GM12878 (cell line): ENCODE results near the gene DCAF15. TPM values are rescaled to one million over a fixed set of nuclear protein-coding genes. Genes with fewer than 3 reads are reported as not detected.

Source experiments
- ATAC-seq: fragments of 200-7000 bp; cut with Tn5 transposase; 3 replicates; pipeline ENCODE4 v1.9.1; 2020; ENCODE audit warnings: mild to moderate bottlenecking, moderate library complexity
- BruUV-seq: library from RNA; stranded (reverse); fragments of 400-500 nt; replicated peaks from 2 replicates; lab custom pipeline; 2021; lab: Mats Ljungman, UMichigan
- CTCF ChIA-PET: fragments of 300-600 bp; sonication (Branson Sonifier 250); formaldehyde crosslinking; extraction: SDS; loops from one replicate; lab custom pipeline; 2021; ENCODE audit warnings: inconsistent platforms; lab: Yijun Ruan, JAX
- POLR2A ChIA-PET: fragments of 350-600 bp; formaldehyde crosslinking; extraction: SDS; loops from one replicate; lab custom pipeline; 2021; ENCODE audit warnings: inconsistent platforms; lab: Charles Lee
- RAD21 ChIA-PET: fragments of 300-600 bp; sonication (Branson Sonifier 250); formaldehyde crosslinking; loops from one replicate; lab custom pipeline; 2023; ENCODE audit warnings: antibody characterized with exemption; ENCODE audit not compliant: unreplicated experiment; lab: Charles Lee
- SMC1A ChIA-PET: fragments of 300-600 bp; sonication (Branson Sonifier 250); formaldehyde crosslinking; loops from one replicate; lab custom pipeline; 2023; ENCODE audit not compliant: unreplicated experiment, uncharacterized antibody; lab: Charles Lee
- DNase-seq: peaks from one replicate; pipeline ENCODE4 v3.0.0-alpha.2; 2011; ENCODE audit warnings: low read depth, low spot score
- FAIRE-seq: peaks from 3 replicates; lab custom pipeline; 2011; peaks lifted over from hg19 to GRCh38; lab: Jason Lieb, UNC
- H2AFZ ChIP-seq: 2 replicates; pipeline ENCODE4 v1.6.0; 2011; ENCODE audit warnings: low read depth, low read length, control low read depth; ENCODE audit not compliant: control insufficient read depth
- H3K27ac ChIP-seq: 2 replicates; pipeline ENCODE4 v1.5.1; 2011; ENCODE audit warnings: control low read depth; ENCODE audit not compliant: control insufficient read depth, insufficient read depth
- H3K27me3 ChIP-seq, 2 experiments: replicated peaks in 1 of 2; 2 replicates each; pipeline versions ENCODE4 v1.6.0 to v1.6.1; 2011; ENCODE audit warnings: low read length in 1 of 2; ENCODE audit not compliant: control insufficient read depth in 2 of 2, insufficient read depth in 2 of 2
- H3K36me3 ChIP-seq, 2 experiments: 2 replicates each; pipeline ENCODE4 v1.5.1; 2011; ENCODE audit warnings: low read length in 1 of 2; ENCODE audit not compliant: control insufficient read depth in 2 of 2, insufficient read depth in 2 of 2
- H3K4me1 ChIP-seq: 2 replicates; pipeline ENCODE4 v1.6.1; 2011; ENCODE audit warnings: mild to moderate bottlenecking, low read length, moderate library complexity, mixed read lengths; ENCODE audit not compliant: control insufficient read depth, insufficient read depth
- H3K4me2 ChIP-seq: 2 replicates; pipeline ENCODE4 v1.6.0; 2011; ENCODE audit warnings: control low read depth; ENCODE audit not compliant: control insufficient read depth, insufficient read depth
- H3K4me3 ChIP-seq: fragments of 200-600 bp; sonication (generic); 2 replicates; pipeline ENCODE4 v1.5.1; 2016
- H3K79me2 ChIP-seq: 2 replicates; pipeline ENCODE4 v1.6.0; 2011; ENCODE audit warnings: low read length; ENCODE audit not compliant: control insufficient read depth, insufficient read depth
- H3K9ac ChIP-seq: 2 replicates; pipeline ENCODE4 v1.8.0; 2011; ENCODE audit warnings: low read length, control low read depth, mixed read lengths; ENCODE audit not compliant: control insufficient read depth, insufficient read depth
- H3K9me3 ChIP-seq: replicated peaks from 3 replicates; pipeline ENCODE4 v1.5.1; 2011; ENCODE audit warnings: mild to moderate bottlenecking, low read length; ENCODE audit not compliant: control insufficient read depth, insufficient read depth
- H4K20me1 ChIP-seq: 2 replicates; pipeline ENCODE4 v1.6.0; 2011; ENCODE audit not compliant: control insufficient read depth, insufficient read depth
- CBX3 ChIP-seq: fragments of 200-600 bp; sonication (generic); IDR thresholded peaks from 2 replicates; pipeline ENCODE4 v1.6.1; 2016; ENCODE audit warnings: low read depth, borderline replicate concordance
- IKZF1 ChIP-seq: fragments of 450-650 bp; conservative IDR thresholded peaks from 2 replicates; pipeline ENCODE4 v1.6.1; 2017; ENCODE audit warnings: antibody characterized with exemption, mild to moderate bottlenecking
- IRF3 ChIP-seq: fragments of 450-650 bp; IDR thresholded peaks from 2 replicates; pipeline ENCODE4 v1.6.1; 2014; ENCODE audit warnings: mild to moderate bottlenecking
- LARP7 ChIP-seq: fragments of 450-650 bp; IDR thresholded peaks from 2 replicates; pipeline ENCODE4 v1.6.1; 2017; ENCODE audit warnings: mild to moderate bottlenecking
- MTA2 ChIP-seq: fragments of 450-650 bp; IDR thresholded peaks from 2 replicates; pipeline ENCODE4 v1.6.1; 2016; ENCODE audit warnings: low read depth, mild to moderate bottlenecking, moderate library complexity
- NBN ChIP-seq: fragments of 450-650 bp; IDR thresholded peaks from 2 replicates; pipeline ENCODE4 v1.6.1; 2016
- PRDM15 ChIP-seq: fragments of 450-650 bp; formaldehyde crosslinking; IDR thresholded peaks from 2 replicates; pipeline ENCODE4 v1.4.0; 2020; ENCODE audit warnings: mild to moderate bottlenecking, moderate library complexity
- RBBP5 ChIP-seq: fragments of 200-600 bp; sonication (generic); conservative IDR thresholded peaks from 2 replicates; pipeline ENCODE4 v1.6.1; 2016
- RUNX3 ChIP-seq: IDR thresholded peaks from 2 replicates; pipeline ENCODE4 v1.6.1; 2012; ENCODE audit warnings: low read length, inconsistent platforms
- SKIL ChIP-seq: fragments of 450-650 bp; IDR thresholded peaks from 2 replicates; pipeline ENCODE4 v1.6.1; 2017; ENCODE audit warnings: mild to moderate bottlenecking, low read depth, inconsistent platforms; ENCODE audit not compliant: poor library complexity, severe bottlenecking
- USF2 ChIP-seq: IDR thresholded peaks from 2 replicates; pipeline ENCODE4 v1.6.1; 2011; ENCODE audit warnings: low read depth, low read length, improper control_type of control experiment, borderline replicate concordance
- WGBS: methylation state at CpG from one replicate; pipeline ENCODE4 v1.1.6; 2016; ENCODE audit warnings: low lambda C conversion rate; ENCODE audit not compliant: insufficient replicate concordance, insufficient coverage; ENCODE audit errors: missing lambda C conversion rate; 5-methylcytosine and 5-hydroxymethylcytosine counted together
- in situ Hi-C: fragments of 300-500 bp; cut with MboI; formaldehyde crosslinking; loops from 9 replicates; pipeline ENCODE4 v1.14.3; 2018; ENCODE audit warnings: mixed read lengths
- intact Hi-C: fragments of 100-400 bp; cut with micrococcal nuclease; formaldehyde crosslinking; loops from one replicate; pipeline ENCODE4 v1.14.2; 2022; ENCODE audit not compliant: unreplicated experiment
- polyA plus RNA-seq, 11 experiments: library from polyadenylated mRNA; depleted of rRNA in 4 of 11; unstranded in 6 of 11; stranded (reverse) in 5 of 11; fragments of >200 nt; fragmentation: Nextera tagmentation in 4 of 11; fragmentation: Illumina TruSeq in 1 of 11; extraction: Ambion mirVana in 4 of 11; extraction: Trizol in 1 of 11; gene quantifications; 1 replicate in 1 of 11; 2 replicates in 10 of 11; pipeline versions ENCODE4 v1.2.1 to v1.2.3, GENCODE V29; 2011 to 2016; ENCODE audit warnings: inconsistent platforms in 2 of 11, missing spikeins in 2 of 11, low read depth in 1 of 11
- total RNA-seq, 4 experiments: library from RNA; depleted of rRNA in 3 of 4; stranded (reverse); fragments of >200 nt in 3 of 4; fragmentation: Illumina TruSeq in 1 of 4; extraction: Trizol in 1 of 4; gene quantifications; 2 replicates each; pipeline versions ENCODE4 v1.2.1 to v1.2.3, GENCODE V29; 2013 to 2021

DCAF15 gene
- total and polyA plus RNA-seq, 10 of the 15 experiments (the other 5 are each of a cell fraction or from before 2014, with no cell fraction given): 0.16 to 63.4 (median 26.6) TPM

GRCh38 chr19:14000691-14001375 is 48.5 kb downstream of the DCAF15 start (continued):
- TF ChIP-seq RUNX3 (no peak), IRF3 (no peak), PRDM15 (CRISPR knock-in tag) (no peak)

- H3K27ac ChIP-seq: peak overlapping the region; percentile 86
- H3K79me2 ChIP-seq: peaks cover 11% of the 10 kb centered on the region
- peaks cover 5% of the 10 kb centered on the region; the same call in 2 of the 3 replicates for H3K9me3 ChIP-seq
- ChIA-PET SMC1A (interaction anchor here (0.9 to 4.0 kb wide), 10 partner anchors 10 to 50 kb away, joined by 3 to 18 read pairs (median 6); partner anchors contain the start of genes DCAF15 and IL27RA), POLR2A (interaction anchor here (0.6 to 4.8 kb wide), 7 partner anchors 12 to 40 kb away, joined by 3 to 49 read pairs (median 5); no protein-coding TSS in a partner anchor), RAD21 (interaction anchor here (0.9 to 4.6 kb wide), 7 partner anchors 12 to 121 kb away, joined by 3 to 35 read pairs (median 6); partner anchors contain the start of genes DCAF15 and IL27RA), CTCF (interaction anchor here (1.0 to 2.6 kb wide), 9 partner anchors 11 to 121 kb away, joined by 3 to 9 read pairs (median 5); partner anchors contain the start of gene IL27RA)
- intact Hi-C loops: loop anchor here (1.0 to 10.0 kb wide), 3 partner anchors 50 to 848 kb away; partner anchors contain the start of genes DCAF15, IER2 and STX10
- peak overlapping the region; percentile 63 for H2AFZ ChIP-seq
- H3K27me3 ChIP-seq: no peaks in the 10 kb centered on the region
- peak overlapping the region; percentile 44; the same call in 1 of the 2 replicates for H3K4me3 ChIP-seq
- peak overlapping the region; percentile 63 for H3K9ac ChIP-seq
- peak; percentile 40 for DNase-seq
- no peak for FAIRE-seq
- ATAC-seq: no peak
- in situ Hi-C loops: no loop called here
- no peaks in the 10 kb centered on the region for H3K36me3 ChIP-seq
- peaks cover 47% of the 10 kb centered on the region for H3K4me1 ChIP-seq
- BruUV-seq: no TSS peak
- H4K20me1 ChIP-seq: no peaks in the 10 kb centered on the region
- WGBS: 41% methylated on average over 13 of the region's 13 CpGs
- H3K4me2 ChIP-seq: peak overlapping the region; percentile 75
- TF ChIP-seq NBN: peak; percentile 48; the same call in 1 of the 2 replicates
- no peak for TF ChIP-seq RBBP5
- TF ChIP-seq LARP7: peak; percentile 26; the same call in 1 of the 2 replicates
- no peak for TF ChIP-seq CBX3
- TF ChIP-seq MTA2: 0 out of 2 replicates have a peak, but pooled peaks have one; percentile 9
- no peak for TF ChIP-seq SKIL
- no peak for TF ChIP-seq USF2
- peak; percentile 56 for TF ChIP-seq IKZF1
These were observed 50.4 kb downstream of the DCAF15 start for GRCh38 chr19:14002571-14003250.
